H1 (cell line): ENCODE measurements around the gene NEK2. TPM values are rescaled to one million over a fixed set of nuclear protein-coding genes. Genes with fewer than 3 reads are reported as not detected.

Source experiments
- CTCF ChIA-PET: fragments of 300-600 bp; sonication (Branson Sonifier 250); formaldehyde crosslinking; loops from one replicate; lab custom pipeline; 2021; ENCODE audit not compliant: partially characterized antibody; lab: Charles Lee
- POLR2A ChIA-PET: fragments of 300-600 bp; sonication (Branson Sonifier 250); formaldehyde crosslinking; loops from one replicate; lab custom pipeline; 2021; ENCODE audit warnings: inconsistent platforms; ENCODE audit not compliant: partially characterized antibody; lab: Charles Lee
- DNase-seq, 2 experiments: peaks; one replicate each; pipeline versions ENCODE4 v3.0.0 to v3.0.0-alpha.2; 2010 to 2022; ENCODE audit warnings: low spot score in 2 of 2, low read depth in 1 of 2, mixed read lengths in 1 of 2
- FAIRE-seq: peaks from 2 replicates; lab custom pipeline; 2011; peaks lifted over from hg19 to GRCh38; lab: Jason Lieb, UNC
- H2AFZ ChIP-seq: 2 replicates; pipeline ENCODE4 v1.8.1; 2012; ENCODE audit warnings: low read length, inconsistent platforms
- H2AK5ac ChIP-seq: 2 replicates; pipeline ENCODE4 v1.6.1; 2013; ENCODE audit warnings: low read depth, low read length
- H2BK120ac ChIP-seq: replicated peaks from 2 replicates; pipeline ENCODE3; 2013; ENCODE audit warnings: low read depth, low read length, inconsistent platforms
- H2BK12ac ChIP-seq: 2 replicates; pipeline ENCODE4 v1.6.1; 2013; ENCODE audit warnings: low read depth, low read length
- H2BK15ac ChIP-seq: 2 replicates; pipeline ENCODE4 v1.6.1; 2013; ENCODE audit warnings: low read length
- H2BK20ac ChIP-seq: 2 replicates; pipeline ENCODE4 v1.6.1; 2013; ENCODE audit warnings: low read length
- H2BK5ac ChIP-seq: 2 replicates; pipeline ENCODE4 v1.6.1; 2013; ENCODE audit warnings: low read depth, low read length
- H3K14ac ChIP-seq: 2 replicates; pipeline ENCODE4 v1.6.1; 2013; ENCODE audit warnings: inconsistent platforms; ENCODE audit not compliant: insufficient read length
- H3K18ac ChIP-seq: 2 replicates; pipeline ENCODE4 v1.6.1; 2013; ENCODE audit warnings: low read length; ENCODE audit errors: extremely low read depth
- H3K23ac ChIP-seq: 2 replicates; pipeline ENCODE4 v1.6.1; 2013; ENCODE audit warnings: inconsistent platforms; ENCODE audit not compliant: insufficient read length
- H3K23me2 ChIP-seq: 2 replicates; pipeline ENCODE4 v1.6.1; 2013; ENCODE audit warnings: low read depth, low read length
- H3K27ac ChIP-seq: 2 replicates; pipeline ENCODE4 v1.6.1; 2011; ENCODE audit warnings: low read depth, low read length, inconsistent platforms
- H3K27me3 ChIP-seq, 4 experiments: replicated peaks in 1 of 4; 1 replicate in 1 of 4; 2 replicates in 3 of 4; pipeline versions ENCODE4 v1.6.1 to v1.8.1; 2011 to 2013; ENCODE audit warnings: low read length in 3 of 4, mild to moderate bottlenecking in 3 of 4, inconsistent platforms in 2 of 4, mixed read lengths in 2 of 4, moderate library complexity in 1 of 4; ENCODE audit not compliant: control insufficient read depth in 3 of 4, insufficient read depth in 3 of 4; ENCODE audit errors: extremely low read depth in 1 of 4
- H3K36me3 ChIP-seq, 4 experiments: 2 replicates each; pipeline versions ENCODE4 v1.6.1 to v1.8.1; 2011 to 2013; ENCODE audit warnings: mild to moderate bottlenecking in 4 of 4, low read length in 3 of 4, moderate library complexity in 2 of 4, control low read depth in 1 of 4, inconsistent platforms in 1 of 4; ENCODE audit not compliant: insufficient read depth in 4 of 4, control insufficient read depth in 2 of 4
- H3K4ac ChIP-seq: replicated peaks from 2 replicates; pipeline ENCODE3; 2013; ENCODE audit warnings: low read length, low read depth, mixed read lengths, inconsistent platforms; ENCODE audit not compliant: insufficient read length
- H3K4me1 ChIP-seq, 4 experiments: replicated peaks in 1 of 4; 1 replicate in 1 of 4; 2 replicates in 3 of 4; pipeline versions ENCODE4 v1.6.1 to v1.8.1; 2011 to 2013; ENCODE audit warnings: low read length in 3 of 4, inconsistent platforms in 2 of 4, mixed read lengths in 1 of 4; ENCODE audit not compliant: insufficient read depth in 4 of 4, control insufficient read depth in 3 of 4
- H3K4me2 ChIP-seq, 2 experiments: 2 replicates each; pipeline versions ENCODE4 v1.6.1 to v1.8.1; 2011 to 2013; ENCODE audit warnings: low read depth in 2 of 2, low read length in 2 of 2, control low read depth in 1 of 2, inconsistent platforms in 1 of 2, mild to moderate bottlenecking in 1 of 2; ENCODE audit not compliant: insufficient read depth in 1 of 2
- H3K4me3 ChIP-seq, 4 experiments: fragments of 200-600, 300-600 bp in 1 of 4; sonication (generic), shearing (Covaris generic), sonication (Bioruptor Twin) in 1 of 4; 2 replicates each; pipeline versions ENCODE4 v1.5.1 to v1.8.1; 2011 to 2016; ENCODE audit warnings: low read length in 4 of 4, low read depth in 3 of 4, control low read depth in 2 of 4, inconsistent platforms in 2 of 4, mild to moderate bottlenecking in 2 of 4, mixed read lengths in 1 of 4, moderate library complexity in 1 of 4; ENCODE audit not compliant: insufficient read depth in 2 of 4; ENCODE audit errors: extremely low read depth in 1 of 4
- H3K56ac ChIP-seq: replicated peaks from 2 replicates; pipeline ENCODE3; 2013; ENCODE audit warnings: low read depth, mild to moderate bottlenecking, mixed read lengths, low read length, inconsistent platforms; ENCODE audit not compliant: insufficient read length
- H3K79me1 ChIP-seq: 2 replicates; pipeline ENCODE4 v1.6.1; 2013; ENCODE audit warnings: low read depth, low read length, control low read depth
- H3K79me2 ChIP-seq, 2 experiments: 2 replicates each; pipeline versions ENCODE4 v1.6.1 to v1.8.1; 2012 to 2013; ENCODE audit warnings: low read length in 2 of 2, mild to moderate bottlenecking in 2 of 2, inconsistent platforms in 1 of 2; ENCODE audit not compliant: insufficient read depth in 2 of 2, control insufficient read depth in 1 of 2
- H3K9ac ChIP-seq, 4 experiments: replicated peaks in 1 of 4; 1 replicate in 1 of 4; 2 replicates in 3 of 4; pipeline versions ENCODE4 v1.6.1 to v1.8.1; 2011 to 2013; ENCODE audit warnings: low read depth in 3 of 4, low read length in 3 of 4, control low read depth in 2 of 4, mild to moderate bottlenecking in 2 of 4, moderate library complexity in 2 of 4, inconsistent platforms in 1 of 4; ENCODE audit errors: extremely low read depth in 1 of 4
- H3K9me3 ChIP-seq, 2 experiments: 2 replicates each; pipeline versions ENCODE4 v1.6.1 to v1.8.1; 2012 to 2013; ENCODE audit warnings: mild to moderate bottlenecking in 2 of 2, moderate library complexity in 2 of 2, control low read depth in 1 of 2, inconsistent platforms in 1 of 2, low read depth in 1 of 2, low read length in 1 of 2, mixed read lengths in 1 of 2; ENCODE audit not compliant: insufficient read depth in 2 of 2
- H4K20me1 ChIP-seq, 2 experiments: replicated peaks in 1 of 2; 2 replicates each; pipeline versions ENCODE3 to v1.8.1; 2011 to 2013; ENCODE audit warnings: inconsistent platforms in 2 of 2, low read length in 2 of 2, mild to moderate bottlenecking in 1 of 2; ENCODE audit not compliant: insufficient read depth in 2 of 2, control insufficient read depth in 1 of 2
- H4K5ac ChIP-seq: 2 replicates; pipeline ENCODE4 v1.6.1; 2013; ENCODE audit warnings: low read length, low read depth, mixed read lengths, inconsistent platforms; ENCODE audit not compliant: insufficient read length
- H4K8ac ChIP-seq: 2 replicates; pipeline ENCODE4 v1.8.0; 2013; ENCODE audit warnings: mild to moderate bottlenecking, moderate library complexity, low read length, inconsistent platforms; ENCODE audit not compliant: insufficient read depth; ENCODE audit errors: extremely low read depth
- H4K91ac ChIP-seq: replicated peaks from 2 replicates; pipeline ENCODE3; 2013; ENCODE audit warnings: low read length, mixed read lengths, inconsistent platforms; ENCODE audit not compliant: insufficient read length
- YY1 ChIP-seq: IDR thresholded peaks from 2 replicates; pipeline ENCODE4 v1.6.1; 2011; ENCODE audit warnings: low read depth, mild to moderate bottlenecking, low read length
- ZNF274 ChIP-seq: IDR thresholded peaks from 2 replicates; pipeline ENCODE4 v1.7.0; 2012; ENCODE audit warnings: low read length, borderline replicate concordance; ENCODE audit errors: extremely low read depth
- WGBS, 2 experiments: shearing (Covaris generic) in 1 of 2; methylation state at CpG; one replicate each; pipeline versions ENCODE4 v1.1.6 to v1.1.7; 2013 to 2015; ENCODE audit warnings: low lambda C conversion rate in 2 of 2, mixed read lengths in 2 of 2, inconsistent platforms in 1 of 2, low coverage in 1 of 2, missing lambda C conversion rate in 1 of 2; ENCODE audit not compliant: insufficient replicate concordance in 2 of 2, insufficient coverage in 1 of 2, insufficient read length in 1 of 2; ENCODE audit errors: extremely low coverage in 1 of 2, missing lambda C conversion rate in 1 of 2; 5-methylcytosine and 5-hydroxymethylcytosine counted together
- polyA plus RNA-seq, 7 experiments: library from polyadenylated mRNA; depleted of rRNA in 3 of 7; stranded (reverse) in 5 of 7; unstranded in 2 of 7; fragments of >200 nt in 5 of 7; fragments of 200-250 nt in 2 of 7; gene quantifications; 1 replicate in 5 of 7; 2 replicates in 1 of 7; 4 replicates in 1 of 7; pipeline versions ENCODE4 v1.2.1 to v1.2.3, GENCODE V29; 2011 to 2013; ENCODE audit warnings: missing spikeins in 2 of 7, mixed read lengths in 2 of 7
- total RNA-seq: library from RNA; stranded (reverse); fragmentation: NEBNext Ultra II Directional; extraction: Animal tissue kit (Norgen Biotek cat#: 25700); gene quantifications from 2 replicates; pipeline ENCODE4 v1.2.1, GENCODE V29; 2021

Gene NEK2
- total and polyA plus RNA-seq, 2 of the 8 experiments (the other 6 are each of a cell fraction or from before 2014, with no cell fraction given), result 8.4 to 22.9 TPM

- CTCF ChIA-PET, result interaction anchor here (0.6 to 10.4 kb wide), 30 partner anchors 13 to 872 kb away, joined by 3 to 154 read pairs (median 5); partner anchors contain the start of genes KCNH1 and SLC30A1
- TF ChIP-seq YY1 (no peak), ZNF274 (no peak)
Measured at GRCh38 chr1:211653959-211654496, 21.4 kb downstream of the NEK2 start.

More at GRCh38 chr1:211653959-211654496, 21.4 kb downstream of the NEK2 start:
- H2AK5ac ChIP-seq, result no peak overlapping the region
- H3K27me3 ChIP-seq, result no peaks in the 10 kb centered on the region
- POLR2A ChIA-PET, result interaction anchor here (0.6 to 1.0 kb wide), 2 partner anchors 75 to 135 kb away, joined by 3 read pairs; partner anchors contain the start of gene SLC30A1
- H2BK12ac ChIP-seq, result peak overlapping the region; percentile 50; the same call in 1 of the 2 replicates
- H3K4me2 ChIP-seq, result no peak overlapping the region
- H4K20me1 ChIP-seq, result no peaks in the 10 kb centered on the region
- H3K23ac ChIP-seq, result no peak overlapping the region
- no peak overlapping the region for H3K4ac ChIP-seq
- H2AFZ ChIP-seq, result no peak overlapping the region; the same call in 1 of the 2 replicates
- H3K56ac ChIP-seq, result no peak overlapping the region
- H4K91ac ChIP-seq, result no peak overlapping the region
- WGBS, 2 experiments, result 79% methylated on average over 9 of the region's 9 CpGs; no CpG with 5 or more reads in 1 of the 2 experiments
- no peak overlapping the region for H3K14ac ChIP-seq
- H2BK15ac ChIP-seq, result 0 out of 2 replicates have a peak overlapping the region, but pooled peaks have one; percentile 5
- H3K23me2 ChIP-seq, result no peaks in the 10 kb centered on the region
- H3K4me1 ChIP-seq, result peaks cover 0 to 4% (median 0%) of the 10 kb centered on the region in 4 experiments; a peak in 3 of 7 replicates
- no peak overlapping the region for H2BK120ac ChIP-seq
- H3K36me3 ChIP-seq, result no peaks in the 10 kb centered on the region
- H4K5ac ChIP-seq, result no peak overlapping the region
- H3K79me2 ChIP-seq, result no peaks in the 10 kb centered on the region
- no peak overlapping the region for H3K18ac ChIP-seq
- FAIRE-seq (no peak), DNase-seq (no peak)
- no peak overlapping the region for H3K9ac ChIP-seq
- H3K27ac ChIP-seq, result no peak overlapping the region
- H3K9me3 ChIP-seq, result no peaks in the 10 kb centered on the region
- H4K8ac ChIP-seq, result no peak overlapping the region
- no peak overlapping the region for H2BK5ac ChIP-seq
- no peak overlapping the region for H3K4me3 ChIP-seq
- no peak overlapping the region for H2BK20ac ChIP-seq
- H3K79me1 ChIP-seq, result no peaks in the 10 kb centered on the region
